ENCODE results near the gene NECTIN1.

- TF ChIP-seq ELF1 (IDR thresholded peaks at IDR 0.05; ENCODE audit: borderline replicate concordance, low read depth): no peak
- no peak for TF ChIP-seq CTCF (IDR thresholded peaks at IDR 0.05 in 2 of 3, conservative IDR thresholded peaks at IDR 0.05 in 1 of 3; ENCODE audit: borderline replicate concordance in 1 of 3, insufficient read depth in 1 of 3, low read depth in 2 of 3, low read length in 2 of 3)
- TF ChIP-seq RAD21 (IDR thresholded peaks at IDR 0.05; ENCODE audit: low read depth): no peak
- TF ChIP-seq EZH2 (IDR thresholded peaks at IDR 0.05): no peak
- no peak for TF ChIP-seq POLR2A (IDR thresholded peaks at IDR 0.05; ENCODE audit: borderline replicate concordance, extremely low read depth, insufficient read depth, insufficient read length)
- no peak for TF ChIP-seq ZNF274 (IDR thresholded peaks at IDR 0.05; ENCODE audit: low read depth, low read length)
- no peak for TF ChIP-seq ZBTB33 (IDR thresholded peaks at IDR 0.05; ENCODE audit: extremely low read depth, insufficient replicate concordance, low read length)
- TF ChIP-seq POLR2AphosphoS5 (IDR thresholded peaks at IDR 0.05; ENCODE audit: low read depth, low read length): no peak
Observed at GRCh38 chr11:119691020-119691666, 37.9 kb downstream of the NECTIN1 start.

Measured in HCT116 (cell line).